DMS53 (cell line): ENCODE results near the gene MCHR2.
"Not testable (repeated sequence)": the region's sequence is repeated elsewhere in the genome, so short reads cannot be mapped to it uniquely, and the experiment has no call there.

ENCODE experiments used
- DNase-seq: peaks from one replicate; lab custom pipeline; 2025; lab: John Stamatoyannopoulos, UW

The MCHR2 gene, protein sequence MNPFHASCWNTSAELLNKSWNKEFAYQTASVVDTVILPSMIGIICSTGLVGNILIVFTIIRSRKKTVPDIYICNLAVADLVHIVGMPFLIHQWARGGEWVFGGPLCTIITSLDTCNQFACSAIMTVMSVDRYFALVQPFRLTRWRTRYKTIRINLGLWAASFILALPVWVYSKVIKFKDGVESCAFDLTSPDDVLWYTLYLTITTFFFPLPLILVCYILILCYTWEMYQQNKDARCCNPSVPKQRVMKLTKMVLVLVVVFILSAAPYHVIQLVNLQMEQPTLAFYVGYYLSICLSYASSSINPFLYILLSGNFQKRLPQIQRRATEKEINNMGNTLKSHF

DNA sequence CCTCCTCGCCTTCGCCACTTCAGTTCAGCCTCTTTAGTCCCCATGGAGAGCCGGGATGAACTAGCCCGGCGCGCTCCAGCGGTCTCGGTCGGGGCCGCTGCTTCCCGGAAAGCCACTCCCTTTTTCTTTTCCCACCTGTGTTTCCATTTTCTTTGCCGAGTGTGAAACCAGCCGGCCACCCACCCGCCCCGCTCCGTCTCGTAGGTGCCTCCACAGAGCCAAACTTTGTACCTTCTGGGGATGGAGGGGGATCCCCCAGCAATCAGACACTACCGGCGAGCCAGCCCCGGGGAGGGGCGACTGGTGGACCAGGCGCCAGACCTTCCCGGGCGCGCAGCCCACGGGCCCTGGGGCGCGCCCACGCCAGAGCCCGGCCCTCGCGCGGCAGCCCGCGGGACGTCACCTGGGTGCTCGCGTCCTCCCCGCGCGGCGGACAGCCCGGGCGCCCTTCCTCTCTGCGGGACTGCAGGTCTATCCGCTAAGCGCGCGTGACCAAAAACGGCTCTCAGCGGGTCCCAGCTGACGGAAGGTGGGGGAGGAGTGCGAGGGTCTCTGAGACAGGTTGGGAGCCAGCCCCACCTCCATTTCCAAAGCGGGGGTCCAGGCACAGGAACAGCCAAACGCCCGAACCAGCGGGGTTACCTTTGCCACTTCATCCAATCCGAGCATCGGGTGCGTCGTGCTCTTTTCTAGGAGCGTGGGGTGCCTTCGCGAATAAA, at the start of gene MCHR2:
MCHR2 (minus strand) TSS at position 691 of the 719 bp plus-strand sequence. CDS start 38,076 bp downstream, outside the sequence.
- DNase-seq: peak; percentile 53

DNA sequence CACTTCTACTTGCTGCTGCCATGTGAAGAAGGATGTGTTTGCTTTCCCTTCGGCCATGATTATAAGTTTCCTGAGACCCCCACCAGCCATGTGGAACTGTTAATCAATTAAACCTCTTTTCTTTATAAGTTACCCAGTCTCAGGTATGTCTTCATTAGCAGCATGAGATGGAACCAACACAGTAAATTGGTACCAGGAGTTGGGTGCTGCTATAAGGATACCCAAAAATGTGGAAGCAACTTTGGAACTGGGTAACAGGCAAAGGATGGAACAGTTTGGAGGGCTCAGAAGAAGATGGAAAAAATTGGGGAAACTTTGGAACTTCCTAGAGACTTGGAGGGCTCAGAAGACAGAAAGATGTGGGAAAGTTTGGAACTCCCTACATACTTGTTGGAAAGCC, 44.5 kb upstream of the MCHR2 start:
- DNase-seq: not testable (repeated sequence)

DNA sequence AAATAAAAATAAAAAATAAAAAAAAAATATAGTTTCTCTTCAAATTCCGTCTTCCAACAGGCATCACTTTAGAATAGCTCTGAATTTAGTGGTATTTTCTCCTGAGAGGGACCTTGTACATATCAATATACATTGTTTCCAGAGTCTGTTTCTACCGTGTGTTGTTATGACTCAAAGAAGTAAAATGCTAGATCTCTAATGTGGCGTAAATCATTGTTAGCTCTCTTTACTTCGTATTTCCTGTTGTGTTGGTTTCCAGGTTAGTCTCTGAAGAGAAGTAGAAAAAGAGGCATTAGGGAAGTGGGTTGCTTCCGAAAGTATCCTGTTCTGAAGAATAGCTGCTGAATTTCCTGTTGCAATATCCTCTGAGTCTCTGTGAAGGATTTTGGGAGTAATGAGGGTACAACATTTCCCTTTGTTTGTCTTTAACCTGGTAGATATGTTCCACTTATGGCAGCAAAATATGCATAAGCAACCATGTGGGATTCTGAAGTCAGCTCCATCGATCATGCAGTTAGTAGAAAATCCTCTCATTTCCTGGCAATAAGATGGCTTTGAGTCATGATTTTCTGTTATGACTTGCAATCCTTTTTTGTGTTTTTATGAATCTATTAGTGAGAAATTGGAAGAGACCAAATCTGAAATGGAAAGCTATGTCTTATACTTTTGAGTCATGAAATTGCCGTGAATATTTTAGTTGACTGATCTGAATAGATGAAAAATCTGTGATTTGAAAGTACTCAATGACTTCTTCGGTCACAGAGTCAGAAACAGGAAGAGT, 42.0 kb upstream of the MCHR2 start:
- DNase-seq: no peak

DNA sequence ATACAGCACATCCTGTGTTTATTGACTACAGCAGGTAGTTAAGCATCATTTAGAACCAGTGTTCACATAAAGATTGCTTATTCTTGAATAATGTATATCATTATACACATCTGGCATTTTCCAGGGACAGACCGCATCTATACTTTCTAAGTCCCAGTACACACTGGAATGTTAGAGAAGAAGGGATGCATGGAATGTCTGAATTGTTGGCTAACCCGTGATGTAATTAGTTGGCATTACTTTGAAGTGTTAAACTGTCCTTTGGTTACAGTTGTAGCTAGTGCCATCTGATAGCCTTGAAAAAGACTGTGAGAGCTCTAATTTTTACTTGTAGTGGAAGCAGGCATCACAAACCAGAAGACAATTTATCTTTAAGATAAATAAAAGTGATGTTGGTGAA, 29.8 kb upstream of the MCHR2 start:
- no peak for DNase-seq

DNA sequence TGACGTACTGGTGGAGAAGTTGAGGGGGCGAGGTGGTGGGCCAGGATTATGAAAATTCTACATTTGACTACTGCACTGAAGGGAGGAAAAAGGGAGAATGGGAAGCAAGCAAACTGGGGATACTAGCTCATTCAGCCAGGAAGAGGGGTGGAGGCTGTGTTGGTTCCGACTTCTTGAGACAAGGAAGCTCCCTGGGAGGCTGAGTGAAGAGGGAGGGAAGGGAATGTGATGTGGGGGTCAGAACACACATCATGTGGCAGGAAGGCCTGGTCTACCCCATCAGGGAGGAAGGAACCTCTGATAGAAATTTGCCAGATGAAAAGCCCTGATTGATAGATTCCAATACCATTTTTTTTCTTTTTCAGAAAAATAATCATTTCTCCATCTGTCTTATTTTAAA, 28.8 kb upstream of the MCHR2 start:
- DNase-seq: no peak

DNA sequence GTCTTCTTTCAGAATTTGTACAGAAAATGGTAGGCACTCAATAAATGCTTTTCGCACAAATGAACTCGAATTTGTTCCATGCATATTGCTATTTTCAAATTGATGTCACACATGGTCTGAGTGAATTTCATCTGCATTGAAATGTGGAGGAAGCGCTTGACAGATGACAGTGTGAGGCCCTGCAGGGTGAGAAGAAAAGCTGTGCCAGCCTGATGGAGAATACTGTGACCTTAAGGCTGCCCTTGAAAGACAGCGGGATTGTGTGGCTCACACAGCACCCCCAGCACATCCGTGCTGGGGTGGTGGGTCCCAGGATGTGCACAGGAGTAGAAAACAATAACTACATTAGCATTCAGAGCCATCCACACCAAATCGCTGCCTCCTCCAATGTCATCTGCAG, 14.8 kb upstream of the MCHR2 start:
- no peak for DNase-seq

DNA sequence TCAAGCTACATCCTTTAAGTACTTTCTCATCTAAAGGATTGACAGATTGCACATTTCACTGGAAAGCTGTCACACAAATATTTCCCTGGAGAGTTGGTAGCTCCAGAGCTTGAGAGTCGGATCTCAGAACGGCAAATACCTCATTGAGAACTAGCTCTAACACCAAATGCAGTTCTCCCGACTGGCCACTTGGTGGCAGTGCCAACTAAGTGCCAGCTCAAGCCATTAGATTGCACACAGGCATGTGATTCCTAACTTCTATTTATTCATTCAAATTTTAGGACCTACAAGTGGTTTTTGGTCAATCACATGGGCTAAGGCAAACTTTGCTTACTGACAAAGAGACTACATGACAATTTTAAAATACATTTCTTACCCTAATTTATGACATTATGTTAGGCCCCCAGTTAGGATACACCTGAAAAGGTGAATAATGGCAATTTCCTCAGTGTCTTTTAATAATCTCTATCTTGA, 7.9 kb upstream of the MCHR2 start:
- DNase-seq: peak; percentile 67

DNA sequence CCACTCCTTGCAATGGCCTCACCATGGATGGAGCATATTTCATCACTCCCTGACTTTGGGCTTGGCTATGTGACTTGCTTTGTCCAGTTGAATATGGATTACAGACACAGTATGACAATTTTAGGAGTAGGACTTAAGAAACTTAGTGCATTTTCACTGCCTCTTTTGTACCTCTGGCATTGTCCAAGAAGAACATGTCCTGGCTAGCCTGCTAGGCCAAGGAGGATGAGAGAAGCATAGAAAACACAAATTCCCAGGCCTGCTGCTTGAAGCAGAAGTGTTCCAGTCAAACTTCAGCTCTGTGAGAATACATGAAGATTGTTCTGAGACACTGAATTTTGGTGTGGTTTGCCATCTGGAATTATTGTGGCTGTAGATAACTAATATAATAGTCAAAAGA, 3.1 kb upstream of the MCHR2 start:
- no peak for DNase-seq

DNA sequence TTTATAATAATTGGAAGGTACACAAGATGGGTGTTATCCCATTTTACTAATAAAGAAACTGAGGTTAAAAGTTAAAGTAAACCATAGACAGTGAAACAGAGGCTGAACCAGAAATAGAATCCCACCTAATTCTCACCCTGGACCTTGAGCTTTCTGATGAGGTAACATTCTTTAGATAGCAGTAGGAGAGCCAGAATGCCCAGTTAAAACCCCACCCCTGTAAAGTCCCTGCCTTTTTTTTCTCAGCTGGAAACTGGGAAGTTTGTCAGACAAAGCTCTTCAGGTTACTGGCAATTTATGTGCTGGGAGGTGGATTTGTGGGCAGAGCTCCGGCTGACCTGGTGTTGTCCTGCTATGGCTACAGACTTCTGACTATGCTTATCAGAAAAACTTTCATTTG, 1.9 kb upstream of the MCHR2 start:
- DNase-seq: no peak

DNA sequence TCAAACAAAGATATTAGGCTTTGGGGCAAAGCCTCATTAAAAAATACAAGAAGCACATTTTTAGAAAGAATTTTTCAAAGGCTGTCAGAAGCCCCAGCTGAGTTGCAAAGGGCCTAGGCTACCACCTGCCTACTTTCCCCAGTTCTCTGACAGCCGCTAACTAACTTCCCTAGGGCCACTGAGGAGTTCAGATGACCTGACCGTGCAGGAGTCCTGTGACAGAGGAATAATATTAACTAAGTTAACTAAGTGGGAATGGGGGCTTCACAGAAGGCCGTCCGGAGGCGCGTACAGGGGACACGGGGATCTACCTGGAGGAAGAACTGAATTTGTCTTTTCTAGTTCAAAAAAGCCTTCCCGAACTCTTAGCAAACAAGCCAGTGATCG, 884 bp downstream of the MCHR2 start:
- DNase-seq: peak; percentile 23

DNA sequence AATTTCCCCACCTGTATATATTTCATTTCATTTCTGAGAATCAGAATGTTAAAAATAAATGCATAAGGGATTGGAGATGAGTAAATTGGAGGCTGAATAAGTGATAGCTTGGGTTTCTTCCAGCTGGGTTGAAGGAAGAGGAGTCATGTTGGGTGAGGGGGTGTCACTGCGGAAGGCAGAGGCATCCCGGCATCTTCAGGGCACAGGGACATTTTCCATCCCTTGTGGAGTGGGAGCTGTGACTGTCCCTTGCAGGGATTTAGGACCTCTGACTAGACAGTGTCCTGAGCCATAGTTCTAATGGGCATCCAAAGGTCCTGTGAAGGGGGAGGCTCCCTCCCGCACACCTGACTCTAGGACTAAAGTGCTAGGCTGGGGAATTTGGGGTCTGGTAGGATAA, 2.1 kb downstream of the MCHR2 start:
- no peak for DNase-seq

DNA sequence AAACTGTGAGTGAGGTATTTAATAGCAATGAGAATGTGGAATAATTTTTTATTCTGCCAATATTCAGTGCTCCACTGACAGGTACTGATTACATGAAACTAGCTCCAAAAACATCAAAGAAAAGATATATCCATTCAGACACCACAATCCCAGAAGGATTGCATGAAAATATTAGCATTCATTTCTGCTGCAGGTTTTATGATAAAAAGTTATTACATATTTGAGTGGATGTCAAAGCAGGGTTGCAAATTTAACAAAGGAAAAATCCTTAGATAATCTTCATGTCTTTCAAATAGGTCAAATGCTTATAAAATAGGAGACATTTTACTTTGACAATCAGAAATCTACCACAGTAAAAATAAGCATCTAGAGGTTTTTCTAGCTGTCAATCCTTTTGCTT, 13.3 kb downstream of the MCHR2 start:
- DNase-seq: no peak

DNA sequence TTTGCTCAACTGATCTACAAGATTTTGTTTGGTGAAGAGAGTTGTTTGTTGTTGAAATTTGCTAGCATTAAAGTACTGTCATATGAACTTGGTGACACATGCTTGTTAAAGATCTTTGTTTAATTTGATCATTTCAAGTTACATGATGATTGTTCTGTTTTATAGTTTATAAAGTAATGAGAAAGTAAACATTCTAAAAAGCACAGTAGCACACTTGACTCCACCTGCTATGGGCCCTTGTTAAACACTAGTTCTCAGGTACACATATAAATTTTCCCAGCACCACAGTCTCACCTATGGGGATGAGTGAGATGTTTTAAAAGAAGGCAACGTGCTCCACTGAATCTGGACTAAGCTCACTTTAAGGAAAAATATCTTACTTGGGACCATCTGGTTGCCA, 14.1 kb downstream of the MCHR2 start:
- peak; percentile 8 for DNase-seq

DNA sequence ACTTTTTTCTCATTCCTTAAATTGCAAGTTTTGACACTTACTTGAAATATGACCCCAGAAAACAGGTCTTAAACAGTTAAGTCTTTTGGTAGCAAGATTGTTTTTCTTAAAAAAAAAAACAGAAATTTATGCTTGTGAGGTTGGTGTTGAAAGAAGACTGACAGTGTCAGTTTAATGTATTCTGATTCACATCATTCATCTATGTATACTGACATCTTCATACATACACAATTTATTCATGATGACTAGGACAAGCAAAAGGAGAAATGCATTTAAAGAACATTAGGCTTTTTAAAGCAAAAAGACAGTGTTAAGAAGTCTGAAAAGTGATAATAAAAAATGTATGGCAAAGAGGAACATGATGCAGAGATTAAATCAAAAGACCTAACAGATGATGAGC, 27.0 kb downstream of the MCHR2 start:
- DNase-seq: no peak

DNA sequence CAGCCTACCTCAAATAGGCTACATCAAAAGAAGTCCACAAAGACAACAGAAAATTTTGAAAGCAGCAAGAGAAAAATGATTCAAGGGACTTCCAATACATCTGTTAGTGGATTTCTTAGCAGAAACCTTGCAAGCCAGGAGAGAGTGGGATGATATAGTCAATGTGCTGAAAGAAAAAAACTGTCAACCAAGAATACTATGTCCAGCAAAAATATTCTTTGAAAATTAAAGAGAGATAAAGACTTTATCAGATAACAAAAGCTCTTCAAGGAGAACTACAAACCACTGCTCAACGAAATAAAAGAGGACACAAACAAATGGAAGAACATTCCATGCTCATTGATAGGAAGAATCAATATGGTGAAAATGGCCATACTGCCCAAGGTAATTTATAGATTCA, 34.0 kb downstream of the MCHR2 start:
- peak; percentile 3 for DNase-seq

DNA sequence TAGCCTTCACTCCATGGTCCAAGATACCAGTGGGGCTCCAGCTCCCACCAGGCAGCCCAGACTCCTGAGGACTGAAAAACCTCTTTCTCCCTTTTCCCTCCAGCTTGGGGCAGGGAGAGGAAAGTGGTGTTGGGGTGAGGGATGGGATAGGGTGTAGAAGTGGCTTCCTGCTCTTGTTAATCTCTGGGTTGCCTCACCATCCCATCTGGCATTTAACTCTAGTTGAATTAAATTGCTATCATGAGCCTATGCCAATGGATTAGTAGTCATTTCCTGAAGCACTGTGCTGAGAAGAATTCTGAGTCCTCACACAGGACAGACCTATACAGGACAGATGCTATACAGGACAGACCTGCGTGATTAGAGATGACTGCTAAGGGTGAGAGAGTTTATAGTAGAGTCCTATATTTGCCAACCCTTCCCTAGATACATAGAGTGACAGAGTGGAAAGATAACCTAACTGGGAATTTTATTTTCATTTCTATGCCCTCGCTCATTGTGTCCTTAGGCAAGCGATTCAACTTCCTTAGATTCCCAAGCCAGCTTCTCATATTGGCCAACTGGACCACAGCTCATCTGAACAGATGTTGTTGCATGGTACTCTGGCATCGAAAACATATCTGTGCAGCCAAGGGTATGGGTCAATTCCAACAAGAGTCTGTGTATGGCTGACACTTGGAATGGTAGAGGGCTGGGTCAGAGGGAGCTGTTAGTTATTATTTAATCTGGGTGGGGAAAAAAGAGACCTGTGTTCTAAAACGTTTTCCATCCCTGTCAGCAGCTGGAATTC, 42.8 kb downstream of the MCHR2 start:
- DNase-seq: no peak

DNA sequence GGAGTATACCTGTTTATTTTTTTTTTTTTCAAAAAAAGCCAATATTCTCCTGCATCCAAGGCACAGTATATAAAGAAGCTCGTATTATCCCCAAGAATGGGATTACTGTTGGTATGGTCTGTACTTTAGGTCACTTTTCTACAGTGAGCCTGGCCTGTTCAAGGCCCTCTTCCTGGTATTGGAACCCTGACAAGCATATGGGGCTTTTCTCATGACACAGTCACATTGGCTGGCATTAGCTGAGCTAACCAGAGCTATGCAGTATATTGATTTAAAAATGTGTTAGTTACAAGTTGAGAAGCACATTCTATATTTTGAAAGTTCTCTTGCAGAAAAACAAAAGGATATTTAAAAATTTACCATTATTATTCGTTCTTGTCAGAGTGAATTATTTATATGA, 48.0 kb downstream of the MCHR2 start:
- no peak for DNase-seq

DNA sequence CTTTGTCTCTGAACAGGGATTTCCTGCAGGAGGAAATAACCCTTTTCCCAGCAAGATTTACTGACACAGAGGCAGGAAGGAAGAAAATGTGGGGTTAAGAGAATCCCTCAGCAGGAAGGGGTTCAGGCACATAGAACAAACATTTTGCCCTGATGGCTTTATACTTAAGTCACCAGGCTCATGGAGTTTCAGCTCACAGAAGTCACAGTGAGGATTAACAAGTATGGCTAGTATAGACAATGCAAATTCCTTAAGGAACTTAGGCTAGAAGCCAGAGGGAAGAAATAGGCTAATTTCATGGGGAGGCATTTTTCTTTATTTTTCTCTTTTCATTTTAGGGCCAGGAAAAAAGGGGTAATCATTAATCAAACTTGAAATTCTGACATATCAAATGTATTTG, 50.2 kb downstream of the MCHR2 start:
- DNase-seq: no peak

DNA sequence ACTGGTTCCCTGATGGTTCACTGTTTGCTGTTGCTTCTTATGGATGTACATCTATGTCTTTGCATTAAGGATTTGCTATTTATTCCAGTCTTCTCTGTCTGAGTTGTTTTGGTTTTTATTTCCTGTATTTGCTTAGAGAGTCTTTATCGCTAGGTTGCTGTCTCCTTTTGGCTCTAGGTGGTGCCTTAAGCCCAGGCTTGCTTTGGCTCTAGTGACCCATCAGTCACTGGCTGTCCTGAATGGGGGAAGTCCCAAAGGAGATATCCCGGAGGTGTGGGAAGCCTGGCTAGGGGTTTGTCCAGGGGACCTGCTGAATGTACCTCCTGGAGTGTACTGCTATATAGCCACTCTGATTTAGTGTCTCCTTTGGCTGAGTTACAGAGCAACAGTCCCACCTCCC, 53.4 kb downstream of the MCHR2 start:
- DNase-seq: no peak

DNA sequence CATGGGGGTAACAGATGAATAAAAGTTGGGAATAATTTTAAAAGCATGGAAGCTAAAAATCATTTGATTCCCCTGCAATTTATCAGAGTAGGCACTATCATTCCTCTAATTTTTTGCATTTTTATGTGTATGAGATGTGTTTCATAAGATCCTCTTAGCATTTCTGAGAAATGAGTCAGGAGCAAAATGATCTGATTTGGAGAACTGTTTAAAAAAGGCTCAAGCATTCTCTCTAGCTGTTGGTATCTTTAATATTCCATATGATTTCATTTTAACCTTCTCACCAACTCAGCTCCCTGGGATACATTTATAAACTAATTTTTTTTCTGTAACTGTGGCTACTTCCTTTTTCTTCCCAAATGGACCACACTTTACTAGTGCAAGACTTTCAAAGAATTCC, 60.9 kb downstream of the MCHR2 start:
- no peak for DNase-seq

DNA sequence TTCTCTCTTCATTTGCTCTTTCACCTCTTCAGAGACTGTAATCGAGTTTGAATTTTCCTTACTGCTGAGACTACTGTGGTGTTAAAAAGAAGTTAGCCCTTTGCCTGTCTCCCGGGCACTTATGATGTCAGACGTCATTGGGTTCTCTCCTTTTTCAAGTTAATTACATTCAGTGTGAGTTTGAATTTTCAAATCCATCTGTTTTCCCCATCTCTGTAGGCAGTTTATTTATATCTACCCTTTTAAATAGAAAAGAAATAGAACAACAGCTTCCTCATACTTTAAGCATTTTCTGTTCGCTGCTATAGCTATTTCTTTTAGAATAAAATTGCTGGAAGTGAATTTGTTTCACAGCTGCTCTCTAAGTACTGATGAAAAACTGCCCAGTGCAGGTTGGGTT, 81.4 kb downstream of the MCHR2 start:
- no peak for DNase-seq
